ENCODE results near the gene ARFRP1. TPM values are rescaled to one million over a fixed set of nuclear protein-coding genes. Genes with fewer than 3 reads are reported as not detected.

The ARFRP1 gene, protein sequence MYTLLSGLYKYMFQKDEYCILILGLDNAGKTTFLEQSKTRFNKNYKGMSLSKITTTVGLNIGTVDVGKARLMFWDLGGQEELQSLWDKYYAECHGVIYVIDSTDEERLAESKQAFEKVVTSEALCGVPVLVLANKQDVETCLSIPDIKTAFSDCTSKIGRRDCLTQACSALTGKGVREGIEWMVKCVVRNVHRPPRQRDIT
- total RNA-seq, result 23.5 and 29.7 TPM in 2 replicates

GRCh38 chr20:63707558-63708300 lies at the start of gene ARFRP1, which contains the start of gene ZGPAT:
ARFRP1 (minus strand) TSS chr20:63707976; CDS start chr20:63707091, 885 bp downstream.
ZGPAT (plus strand) TSS chr20:63708039; CDS start chr20:63708581, 542 bp downstream.

DNA sequence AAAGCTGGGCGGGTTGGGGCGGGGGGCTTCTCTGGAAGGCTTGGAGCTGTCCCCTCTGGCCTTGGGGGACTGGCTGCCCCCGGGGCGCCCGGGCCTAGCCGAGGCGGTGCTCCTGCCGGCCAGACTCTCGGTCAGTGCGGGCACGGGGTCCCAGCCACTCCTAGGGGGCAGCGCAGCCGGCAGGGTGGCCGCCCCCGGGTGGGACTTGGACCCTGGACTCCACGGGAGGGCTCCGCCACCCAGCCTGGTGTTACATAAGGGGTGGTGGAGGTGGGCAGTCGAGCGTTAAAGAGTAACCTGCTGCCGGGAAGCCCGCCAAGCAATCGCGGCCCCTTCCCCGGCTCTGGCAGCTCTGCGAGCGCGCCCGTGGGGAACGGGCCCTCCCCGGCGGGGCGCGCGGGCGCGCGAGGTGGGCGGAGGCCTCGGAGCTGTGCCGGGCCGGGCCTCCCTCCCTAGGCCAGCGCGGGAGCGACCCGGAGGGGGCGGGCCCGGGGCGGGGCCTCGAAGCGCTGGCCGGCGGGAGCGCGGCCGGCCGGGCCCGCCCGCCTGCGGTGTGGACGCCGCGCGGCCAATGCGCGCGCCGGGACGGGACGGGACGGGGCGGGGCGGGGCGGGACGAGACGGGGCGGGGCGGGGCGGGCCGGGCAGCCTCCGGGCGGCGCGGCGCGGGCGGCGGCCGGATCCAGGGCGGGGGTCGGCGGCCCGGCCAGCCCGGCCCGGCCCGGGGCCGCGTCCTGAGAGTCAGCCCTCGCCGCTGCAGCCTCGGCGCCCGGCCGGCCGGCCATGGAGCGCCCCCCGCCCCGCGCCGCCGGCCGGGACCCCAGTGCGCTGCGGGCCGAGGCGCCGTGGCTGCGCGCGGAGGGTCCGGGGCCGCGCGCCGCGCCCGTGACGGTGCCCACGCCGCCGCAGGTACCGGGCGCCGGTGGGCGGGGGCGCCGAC lies 31.6 kb upstream of the ARFRP1 start, which contains the start of gene SLC2A4RG:
SLC2A4RG (plus strand) TSS at position 647 of the 940 bp plus-strand sequence; CDS start at position 784, 137 bp downstream.

GRCh38 chr20:63735859-63736718 lies 28.3 kb upstream of the ARFRP1 start, which contains the start of gene LIME1:
LIME1 (plus strand) TSS chr20:63736664; CDS start chr20:63737550, 886 bp downstream.

GRCh38 chr20:63696628-63697356 lies 11.0 kb downstream of the ARFRP1 start, which contains the start of gene TNFRSF6B:
TNFRSF6B (plus strand) TSS chr20:63696652; CDS start chr20:63696768, 116 bp downstream.

DNA sequence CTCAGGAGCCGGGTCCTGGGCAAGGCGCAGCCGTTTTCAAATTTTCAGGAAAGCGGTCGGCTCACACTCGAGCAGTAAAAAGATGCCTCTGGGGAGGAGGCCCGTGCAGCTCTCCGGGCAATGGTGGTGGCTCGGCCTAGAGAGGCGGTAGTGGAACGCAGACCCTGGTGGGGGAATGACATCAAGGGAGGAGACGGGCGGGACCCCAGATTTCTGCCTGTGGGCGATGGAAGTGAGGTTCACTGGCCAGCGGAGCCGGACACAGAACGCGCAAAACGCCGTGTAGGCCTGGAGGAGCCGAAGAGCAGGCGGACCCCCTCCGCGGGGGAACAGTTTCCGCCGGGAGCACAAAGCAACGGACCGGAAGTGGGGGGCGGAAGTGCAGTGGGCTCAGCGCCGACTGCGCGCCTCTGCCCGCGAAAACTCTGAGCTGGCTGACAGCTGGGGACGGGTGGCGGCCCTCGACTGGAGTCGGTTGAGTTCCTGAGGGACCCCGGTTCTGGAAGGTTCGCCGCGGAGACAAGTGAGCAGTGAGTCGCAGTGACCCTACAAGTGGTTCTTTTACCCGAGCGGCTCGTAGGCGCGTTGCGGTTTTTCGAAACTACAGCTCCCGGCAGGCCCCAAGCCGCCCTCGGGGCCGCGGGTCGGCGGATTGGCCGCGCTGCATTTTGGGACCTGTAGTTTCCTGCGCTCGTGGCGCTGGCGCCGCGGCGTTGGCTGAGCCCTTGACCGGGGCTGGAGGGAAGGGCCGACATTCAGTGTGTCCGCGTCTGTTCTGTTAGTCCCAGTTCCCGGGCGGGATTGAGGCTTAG lies 49.6 kb downstream of the ARFRP1 start, which contains the start of gene RTEL1:
RTEL1 (plus strand) TSS at position 376 of the 812 bp plus-strand sequence. CDS start 1,091 bp downstream, outside the sequence.

DNA sequence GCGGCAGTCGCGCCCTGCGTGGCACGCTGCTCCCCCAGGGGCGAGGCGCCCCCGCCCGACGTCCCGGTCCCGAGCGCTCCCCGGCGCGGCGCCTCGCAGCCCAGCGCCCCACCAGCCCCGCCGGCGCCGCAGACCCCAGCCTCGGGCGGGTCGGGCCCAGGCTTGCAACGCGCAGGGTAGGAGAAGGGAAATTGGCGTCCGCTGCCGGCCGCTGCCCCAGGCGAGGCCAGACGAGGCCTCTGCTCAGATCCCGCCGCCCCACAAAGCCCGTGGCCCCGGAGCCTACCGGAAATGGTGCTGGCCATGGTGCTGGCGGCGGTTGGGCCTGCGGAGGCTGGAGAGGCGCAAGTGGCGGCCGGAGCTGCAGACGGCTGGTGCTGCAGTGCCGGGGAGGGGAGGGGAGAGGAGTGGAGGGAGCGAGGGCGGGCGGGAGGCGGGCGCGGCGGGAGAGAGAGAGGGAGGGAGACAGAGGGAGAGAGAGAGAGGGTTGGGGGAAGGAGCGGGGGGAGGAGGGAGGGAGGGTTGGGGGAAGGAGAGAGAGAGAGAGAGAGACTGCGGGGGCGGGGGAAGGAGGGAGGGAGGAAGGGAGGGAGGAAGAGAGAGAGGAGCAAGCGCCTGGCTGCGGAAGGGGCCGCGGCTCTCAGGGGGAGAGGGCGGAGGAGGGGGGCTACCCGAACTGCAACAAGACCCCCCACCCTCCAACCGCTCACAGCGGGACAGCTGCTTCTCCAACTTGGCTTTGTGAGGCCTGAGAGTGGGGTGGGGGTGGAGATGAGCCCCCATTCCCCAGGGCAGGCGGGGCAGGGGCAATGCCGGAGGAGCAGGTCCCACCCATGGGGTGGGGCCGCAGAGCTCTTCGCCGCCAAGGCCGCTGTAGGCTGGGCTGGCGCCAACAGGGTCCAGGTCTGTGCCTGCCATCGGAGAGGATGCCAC lies 54.5 kb downstream of the ARFRP1 start, which contains the start of gene STMN3:
STMN3 (minus strand) TSS at position 384 of the 933 bp plus-strand sequence; CDS start at position 305, 79 bp downstream.

Small RNA genes lying within 50 kb of the gene (small RNA-seq; reads per million reads assigned to genes)
- not detected for gene LIME1
- not detected for gene TNFRSF6B

Other genes with a start within 250 kb of the ARFRP1 start
- gene KCNQ2, start 235.3 kb downstream of the ARFRP1 start, total RNA-seq, result not detected in 2 replicates
- not detected in 2 replicates for gene EEF1A2, start 208.9 kb downstream of the ARFRP1 start, total RNA-seq
- gene PPDPF, start 187.2 kb downstream of the ARFRP1 start, total RNA-seq, result 58.6 and 66.9 TPM in 2 replicates
- gene PTK6, start 170.6 kb downstream of the ARFRP1 start, total RNA-seq, result under 0.01 TPM in 1 of 2 replicates, not detected in the other
- gene SRMS, start 160.2 kb downstream of the ARFRP1 start, total RNA-seq, result not detected in 2 replicates
- 0.20 and 0.37 TPM in 2 replicates for gene FNDC11, start 153.8 kb downstream of the ARFRP1 start, total RNA-seq
- 21.3 and 35.6 TPM in 2 replicates for gene HELZ2, start 133.7 kb downstream of the ARFRP1 start, total RNA-seq
- 6.6 and 12.1 TPM in 2 replicates for gene GMEB2, start 80.9 kb downstream of the ARFRP1 start, total RNA-seq
- 8.8 and 15.1 TPM in 2 replicates for gene STMN3, start 54.6 kb downstream of the ARFRP1 start, total RNA-seq
- 11.8 and 18.2 TPM in 2 replicates for gene RTEL1, start 49.7 kb downstream of the ARFRP1 start, total RNA-seq
- gene TNFRSF6B, start 11.3 kb downstream of the ARFRP1 start, total RNA-seq, result 8.2 and 10.7 TPM in 2 replicates
- 15.1 and 19.4 TPM in 2 replicates for gene ZGPAT, start 63 bp upstream of the ARFRP1 start, total RNA-seq
- gene LIME1, start 28.7 kb upstream of the ARFRP1 start, total RNA-seq, result 2.2 and 2.9 TPM in 2 replicates
- gene SLC2A4RG, start 31.8 kb upstream of the ARFRP1 start, total RNA-seq, result 22.0 and 34.0 TPM in 2 replicates
- gene ZBTB46, start 123.3 kb upstream of the ARFRP1 start, total RNA-seq, result under 0.01 and 0.98 TPM in 2 replicates
- not detected in 2 replicates for gene ABHD16B, start 153.5 kb upstream of the ARFRP1 start, total RNA-seq
- gene TPD52L2, start 157.3 kb upstream of the ARFRP1 start, total RNA-seq, result 98.8 and 103 TPM in 2 replicates
- gene DNAJC5, start 187.2 kb upstream of the ARFRP1 start, total RNA-seq, result 31.2 and 45.4 TPM in 2 replicates
- 22.3 and 26.1 TPM in 2 replicates for gene UCKL1, start 248.4 kb upstream of the ARFRP1 start, total RNA-seq